GM10266 (cell line): ENCODE results near the gene SLC16A6.

Source experiments
- DNase-seq: peaks from one replicate; pipeline ENCODE4 v3.0.0; 2012; ENCODE audit errors: extremely low spot score
- CTCF ChIP-seq: IDR thresholded peaks from 2 replicates; pipeline ENCODE4 v1.5.1; 2012; ENCODE audit warnings: mild to moderate bottlenecking, low read depth; ENCODE audit not compliant: control insufficient read depth, insufficient read depth; ENCODE audit errors: missing control alignments

The SLC16A6 gene

GRCh38 chr17:68325961-68326360 is 35.0 kb upstream of the SLC16A6 start:
- DNase-seq = no peak
- no peak for TF ChIP-seq CTCF

DNA sequence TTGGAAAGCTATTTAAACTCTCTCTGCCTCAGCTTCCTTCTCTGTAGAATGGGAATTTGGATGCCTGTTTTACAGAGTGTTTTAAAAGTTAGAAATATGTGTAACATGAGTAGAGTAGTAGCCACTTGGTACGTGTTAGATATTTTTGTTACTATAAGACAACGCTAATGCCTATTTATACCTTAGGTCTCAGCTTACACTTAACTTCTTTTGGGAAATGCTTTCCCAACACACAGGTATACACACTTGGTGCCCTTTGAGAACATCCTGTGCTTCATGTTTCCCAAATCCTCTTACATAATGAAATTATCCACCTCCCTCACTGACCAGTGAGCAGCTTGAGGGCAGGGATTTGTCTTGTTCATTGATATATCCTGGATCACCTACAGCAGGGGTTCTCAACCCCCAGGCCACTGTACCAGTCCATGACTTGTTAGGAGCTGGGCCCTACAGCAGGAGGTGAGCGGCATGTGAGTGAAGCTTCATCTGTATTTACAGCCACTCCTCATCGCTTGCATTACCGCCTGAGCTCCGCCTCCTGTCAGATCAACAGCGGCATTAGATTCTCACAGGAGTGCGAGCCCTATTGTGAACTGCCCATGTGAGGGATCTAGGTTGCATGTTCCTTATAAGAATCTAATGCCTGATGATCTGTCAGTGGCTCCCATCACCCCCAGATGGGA is 33.9 kb upstream of the SLC16A6 start:
- DNase-seq = no peak
- no peak for TF ChIP-seq CTCF

DNA sequence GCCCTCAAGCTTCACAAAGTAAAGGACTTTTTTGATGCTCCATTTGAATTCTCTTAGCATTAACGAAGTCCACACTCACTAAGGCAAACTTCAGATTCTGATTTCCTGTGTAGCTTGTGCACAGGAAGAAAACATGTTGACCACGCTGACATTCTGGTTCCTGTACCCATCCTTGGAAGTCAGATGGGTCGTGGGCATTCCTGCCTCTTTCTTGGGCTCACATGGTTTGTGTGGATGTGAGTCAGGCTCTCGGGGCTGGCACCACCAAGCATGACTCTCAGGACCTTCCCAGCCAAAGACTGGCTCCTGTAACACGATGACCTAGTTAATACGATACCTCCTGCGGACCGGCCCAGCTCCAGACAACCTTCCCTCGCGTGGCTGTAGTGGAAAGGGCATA is 33.2 kb upstream of the SLC16A6 start:
- DNase-seq = no peak
- TF ChIP-seq CTCF = no peak

GRCh38 chr17:68322630-68323029 is 31.7 kb upstream of the SLC16A6 start:
- no peak for TF ChIP-seq CTCF
- DNase-seq = no peak

DNA sequence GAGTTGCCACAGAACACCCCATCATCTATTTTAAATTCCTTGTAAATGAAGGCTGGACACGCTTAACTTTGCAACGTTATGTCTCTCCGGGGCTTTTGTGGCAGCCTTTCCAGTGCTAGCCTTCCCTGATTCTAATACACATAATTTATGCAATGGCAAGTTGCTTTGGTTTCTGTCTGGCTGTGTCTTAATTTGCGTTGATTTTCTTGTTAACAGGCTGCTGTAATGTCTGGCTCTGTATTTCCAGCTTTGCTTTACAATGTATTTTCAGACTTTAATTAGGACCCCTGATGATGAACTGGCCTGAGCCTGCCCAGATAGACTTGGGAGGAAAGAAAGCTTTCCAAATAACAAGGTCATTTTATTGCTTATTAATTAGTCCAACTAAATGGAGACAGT is 30.6 kb upstream of the SLC16A6 start:
- no peak for DNase-seq
- TF ChIP-seq CTCF = no peak

DNA sequence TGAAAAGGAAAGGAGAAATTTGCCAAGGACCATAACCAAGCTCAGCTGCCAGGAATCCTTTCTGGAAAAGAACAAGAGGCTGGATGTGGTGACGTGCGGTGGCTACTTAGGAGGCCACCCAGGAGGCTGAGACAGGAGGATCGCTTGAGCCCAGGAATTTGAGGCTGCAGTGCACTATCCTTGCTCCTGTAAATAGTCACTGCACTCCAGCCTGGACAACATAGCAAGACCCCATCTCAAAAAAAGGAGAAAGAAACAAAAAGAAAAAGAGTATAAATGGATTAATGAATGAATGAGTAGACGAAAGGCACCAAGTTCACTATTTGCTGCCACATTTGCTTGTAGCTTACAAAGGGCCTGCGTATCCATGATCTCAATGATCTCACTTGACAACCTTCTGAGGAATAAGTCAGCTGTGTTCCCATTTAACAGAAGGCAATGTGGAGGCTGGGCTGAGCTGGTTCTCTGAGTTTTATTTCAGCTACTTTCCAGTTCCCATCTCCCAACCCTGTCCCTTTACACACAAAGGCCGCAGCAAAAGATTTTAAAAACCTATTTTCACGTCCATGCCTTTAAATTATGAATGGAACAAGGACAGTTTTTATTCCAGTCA is 30.1 kb upstream of the SLC16A6 start:
- TF ChIP-seq CTCF = no peak
- DNase-seq = no peak

GRCh38 chr17:68320311-68320865 is 29.5 kb upstream of the SLC16A6 start:
- TF ChIP-seq CTCF = no peak
- DNase-seq = no peak
